HepG2 (cell line): ENCODE data around the gene MTOR. TPM values are rescaled to one million over a fixed set of nuclear protein-coding genes. Genes with fewer than 3 reads are reported as not detected.

Experiments used
- ATAC-seq: fragments of 200-7000 bp; cut with Tn5 transposase; 3 replicates; pipeline ENCODE4 v1.9.1; 2020; ENCODE audit warnings: mild to moderate bottlenecking, moderate library complexity
- BruUV-seq: library from RNA; stranded (reverse); fragments of 400-500 nt; replicated peaks from 2 replicates; lab custom pipeline; 2021; lab: Mats Ljungman, UMichigan
- CTCF ChIA-PET: fragments of 300-600 bp; formaldehyde crosslinking; extraction: SDS; loops from one replicate; lab custom pipeline; 2021; ENCODE audit warnings: low total read pairs, inconsistent platforms, low intra/inter-chr PET ratio; lab: Yijun Ruan, JAX
- POLR2A ChIA-PET: fragments of 350-600 bp; sonication (Branson Sonifier 250); formaldehyde crosslinking; loops from one replicate; lab custom pipeline; 2020; ENCODE audit warnings: antibody characterized with exemption, inconsistent platforms; lab: Yijun Ruan, JAX
- DNase-seq: peaks from one replicate; pipeline ENCODE4 v3.0.0-alpha.2; 2015; ENCODE audit warnings: low spot score
- FAIRE-seq: peaks from 3 replicates; lab custom pipeline; 2011; peaks lifted over from hg19 to GRCh38; lab: Jason Lieb, UNC
- H2AFZ ChIP-seq: one replicate; pipeline ENCODE4 v1.6.1; 2011; ENCODE audit warnings: low read length, inconsistent platforms
- H3K27ac ChIP-seq: fragments of 300-600 bp; 3 replicates; pipeline ENCODE4 v1.8.0; 2011; ENCODE audit warnings: mixed run types, mild to moderate bottlenecking, mixed read lengths, low read length, inconsistent platforms; ENCODE audit not compliant: insufficient read depth; ENCODE audit errors: extremely low read length
- H3K27me3 ChIP-seq, 2 experiments: fragments of 200-600 bp in 1 of 2; 2 replicates in 1 of 2; 3 replicates in 1 of 2; pipeline versions ENCODE4 v1.6.0 to v1.8.0; 2011; ENCODE audit warnings: low read length in 2 of 2, mild to moderate bottlenecking in 2 of 2, moderate library complexity in 2 of 2, inconsistent platforms in 1 of 2; ENCODE audit not compliant: insufficient read depth in 2 of 2, control insufficient read depth in 1 of 2
- H3K36me3 ChIP-seq, 2 experiments: fragments of 200-600 bp in 1 of 2; replicated peaks in 1 of 2; 2 replicates in 1 of 2; 3 replicates in 1 of 2; pipeline versions ENCODE4 v1.5.1 to v1.8.0; 2011; ENCODE audit warnings: low read length in 2 of 2, inconsistent platforms in 1 of 2; ENCODE audit not compliant: insufficient read depth in 2 of 2, control insufficient read depth in 1 of 2
- H3K4me1 ChIP-seq: 2 replicates; pipeline ENCODE4 v1.5.1; 2012; ENCODE audit warnings: low read length, inconsistent platforms; ENCODE audit not compliant: insufficient read depth
- H3K4me2 ChIP-seq: 2 replicates; pipeline ENCODE4 v1.6.0; 2011; ENCODE audit warnings: low read depth, low read length, inconsistent platforms
- H3K4me3 ChIP-seq, 3 experiments: fragments of 200-600 bp in 1 of 3; sonication (generic), shearing (Covaris generic) in 1 of 3; replicated peaks in 1 of 3; 2 replicates each; pipeline ENCODE4 v1.5.1; 2011 to 2016; ENCODE audit warnings: low read length in 3 of 3, inconsistent platforms in 2 of 3, low read depth in 2 of 3, mild to moderate bottlenecking in 2 of 3, control low read depth in 1 of 3, mixed read lengths in 1 of 3; ENCODE audit not compliant: insufficient read depth in 1 of 3
- H3K79me2 ChIP-seq: one replicate; pipeline ENCODE4 v1.6.1; 2011; ENCODE audit warnings: low read length, inconsistent platforms; ENCODE audit not compliant: insufficient read depth
- H3K9ac ChIP-seq: 2 replicates; pipeline ENCODE4 v1.6.0; 2011; ENCODE audit warnings: mild to moderate bottlenecking, low read depth, low read length, inconsistent platforms; ENCODE audit not compliant: insufficient read depth
- H3K9me3 ChIP-seq: 2 replicates; pipeline ENCODE4 v1.5.1; 2012; ENCODE audit warnings: mild to moderate bottlenecking, low read length
- H4K20me1 ChIP-seq: 2 replicates; pipeline ENCODE4 v1.6.0; 2011; ENCODE audit warnings: inconsistent platforms, mild to moderate bottlenecking, low read length, moderate library complexity; ENCODE audit not compliant: insufficient read depth
- ARID4A ChIP-seq: sonication (generic); formaldehyde crosslinking; IDR thresholded peaks from 2 replicates; pipeline ENCODE4 v1.5.0; 2020; ENCODE audit warnings: mild to moderate bottlenecking, missing genetic modification reagents, borderline replicate concordance
- FUBP1 ChIP-seq: sonication (generic); formaldehyde crosslinking; IDR thresholded peaks from 2 replicates; pipeline ENCODE4 v1.5.1; 2020; ENCODE audit warnings: missing genetic modification reagents, mild to moderate bottlenecking, borderline replicate concordance
- JARID2 ChIP-seq: sonication (generic); formaldehyde crosslinking; IDR thresholded peaks from 2 replicates; pipeline ENCODE4 v1.8.1; 2023; ENCODE audit warnings: missing genetic modification reagents, inconsistent platforms; ENCODE audit not compliant: insufficient replicate concordance
- ZBTB39 ChIP-seq: sonication (generic); formaldehyde crosslinking; IDR thresholded peaks from 2 replicates; pipeline ENCODE4 v1.5.0; 2020; ENCODE audit warnings: missing genetic modification reagents
- ZNF207 ChIP-seq: fragments of 450-650 bp; IDR thresholded peaks from 2 replicates; pipeline ENCODE4 v1.6.1; 2016; ENCODE audit warnings: antibody characterized with exemption, borderline replicate concordance
- ZNF589 ChIP-seq: sonication (generic); formaldehyde crosslinking; conservative IDR thresholded peaks from 2 replicates; pipeline ENCODE4 v1.8.0; 2022; ENCODE audit warnings: mild to moderate bottlenecking, moderate library complexity, missing genetic modification reagents
- ZNF7 ChIP-seq: IDR thresholded peaks from 2 replicates; pipeline ENCODE4 v1.6.1; 2016; ENCODE audit warnings: missing biosample characterization, missing genetic modification reagents
- WGBS: methylation state at CpG from one replicate; pipeline ENCODE4 v1.1.6; 2017; ENCODE audit warnings: low lambda C conversion rate; 5-methylcytosine and 5-hydroxymethylcytosine counted together
- in situ Hi-C: cut with HindIII; loops from 2 replicates; pipeline ENCODE4 v1.10.0; 2017; ENCODE audit warnings: low pct_unique_long_range_greater_than_20kb; ENCODE audit not compliant: extremely low pct_ligation_motif_present
- intact Hi-C: fragments of 100-400 bp; cut with micrococcal nuclease; formaldehyde crosslinking; loops from one replicate; pipeline ENCODE4 v1.10.0; 2022; ENCODE audit not compliant: unreplicated experiment
- polyA plus RNA-seq, 8 experiments: library from polyadenylated mRNA; depleted of rRNA in 3 of 8; stranded (reverse) in 7 of 8; unstranded in 1 of 8; fragments of >200 nt; fragmentation: Illumina TruSeq in 4 of 8; extraction: Trizol in 4 of 8; gene quantifications; 2 replicates each; pipeline versions ENCODE4 v1.2.1 to v1.2.3, GENCODE V29; 2011 to 2016; ENCODE audit warnings: low read depth in 4 of 8, missing spikeins in 1 of 8, mixed read lengths in 1 of 8; ENCODE audit not compliant: insufficient read depth in 1 of 8
- total RNA-seq, 5 experiments: library from RNA; depleted of rRNA; stranded (reverse); fragments of >200 nt; fragmentation: Illumina TruSeq; extraction: Trizol; gene quantifications; 2 replicates each; pipeline ENCODE4 v1.2.3, GENCODE V29; 2016; ENCODE audit warnings: low read depth in 1 of 5

Gene MTOR
- total and polyA plus RNA-seq, 2 of the 13 experiments (the other 11 are each of a cell fraction or from before 2014, with no cell fraction given), result 24.6 to 34.6 TPM

DNA sequence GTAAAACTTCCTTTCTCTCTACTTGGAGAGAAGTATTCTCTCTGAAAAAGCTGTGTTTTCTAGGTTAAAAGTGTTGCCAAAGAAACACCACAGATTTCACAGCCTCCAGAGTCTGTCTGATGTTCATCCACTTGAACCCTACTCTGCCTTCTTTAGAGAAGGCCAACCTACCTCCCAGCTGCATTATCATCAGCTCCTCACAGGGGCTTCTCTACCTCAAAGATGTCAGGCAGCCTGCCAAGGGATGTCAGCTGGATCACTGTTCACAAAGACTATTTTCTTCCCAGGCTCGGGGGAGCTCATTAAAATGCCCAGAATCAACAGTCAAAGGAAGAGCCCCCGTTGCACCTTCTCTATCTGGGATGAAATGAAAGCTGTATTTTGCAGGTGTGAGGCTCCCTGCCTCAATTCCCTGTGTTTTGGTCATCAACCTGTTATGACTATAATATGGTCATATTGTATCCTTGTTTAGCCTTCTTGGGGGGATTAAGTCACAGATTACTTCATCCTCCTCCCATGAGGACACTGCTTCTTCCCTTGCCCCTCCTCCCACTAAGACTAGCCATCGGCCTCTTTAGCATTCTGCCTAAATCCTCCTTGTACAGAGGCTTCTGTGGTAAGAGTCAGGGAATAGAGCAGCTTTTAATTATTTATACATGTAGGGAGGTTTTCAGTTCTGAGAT, 47.5 kb downstream of the MTOR start:
- no peaks in the 10 kb centered on the region for H3K79me2 ChIP-seq
- no peak overlapping the region for H3K9ac ChIP-seq
- FAIRE-seq (no peak), ATAC-seq (no peak), DNase-seq (no peak)
- TF ChIP-seq ZNF207, result no peak
- no peak for TF ChIP-seq ZBTB39 (CRISPR knock-in tag)
- H2AFZ ChIP-seq, result no peak overlapping the region
- no peaks in the 10 kb centered on the region for H3K27me3 ChIP-seq
- no peak overlapping the region for H3K4me2 ChIP-seq
- no peak overlapping the region for H3K4me3 ChIP-seq
- intact Hi-C loops, result no loop called here
- peaks cover 23 to 65% of the 10 kb centered on the region in 2 experiments for H3K36me3 ChIP-seq
- no peak overlapping the region for H3K27ac ChIP-seq
- ChIA-PET CTCF (no interaction called here), POLR2A (no interaction called here)
- 100% methylated on average over 3 of the region's 3 CpGs for WGBS
- peaks cover 41% of the 10 kb centered on the region for H3K4me1 ChIP-seq
- BruUV-seq, result no TSS peak
- no peaks in the 10 kb centered on the region for H3K9me3 ChIP-seq
- in situ Hi-C loops, result no loop called here
- H4K20me1 ChIP-seq, result no peaks in the 10 kb centered on the region

- H3K4me1 ChIP-seq, result peaks cover 40% of the 10 kb centered on the region
- H2AFZ ChIP-seq, result no peak overlapping the region
- no peak for FAIRE-seq
- H3K4me2 ChIP-seq, result no peak overlapping the region
- BruUV-seq, result no TSS peak
- H3K27me3 ChIP-seq, result no peaks in the 10 kb centered on the region
- no peak overlapping the region for H3K4me3 ChIP-seq
- H3K27ac ChIP-seq, result peak overlapping the region; percentile 7
- no peak overlapping the region for H3K9ac ChIP-seq
- ATAC-seq, result no peak
- 74% methylated on average over 12 of the region's 12 CpGs for WGBS
- in situ Hi-C loops (no loop called here), intact Hi-C loops (no loop called here)
- H3K9me3 ChIP-seq, result no peaks in the 10 kb centered on the region
- ChIA-PET POLR2A (no interaction called here), CTCF (no interaction called here)
- H3K36me3 ChIP-seq, result peaks cover 25 to 73% of the 10 kb centered on the region in 2 experiments
- H4K20me1 ChIP-seq, result no peaks in the 10 kb centered on the region
- no peaks in the 10 kb centered on the region for H3K79me2 ChIP-seq
- no peak for DNase-seq
- TF ChIP-seq ARID4A (CRISPR knock-in tag), result no peak
- TF ChIP-seq FUBP1 (CRISPR knock-in tag), result no peak
- no peak for TF ChIP-seq ZNF7 (CRISPR knock-in tag)
- no peak for TF ChIP-seq JARID2 (CRISPR knock-in tag)
- TF ChIP-seq ZNF589, result no peak
These were observed 50.3 kb downstream of the MTOR start for GRCh38 chr1:11211925-11212587.
